ENCODE measurements around the gene MOSPD3.

GRCh38 chr7:100602889-100603725 lies 9.2 kb upstream of the MOSPD3 start:
- TF ChIP-seq CTCF (optimal IDR thresholded peaks at IDR 0.05 in 1 of 3, IDR thresholded peaks at IDR 0.05 in 1 of 3, conservative IDR thresholded peaks at IDR 0.05 in 1 of 3; ENCODE audit: extremely low read depth in 1 of 3, insufficient read depth in 2 of 3, low read length in 3 of 3) (no peak), EZH2 (IDR thresholded peaks at IDR 0.05; ENCODE audit: low read length) (no peak)
